Erythroblast (primary cell): ENCODE results near the gene SRSF2.
"Not testable (repeated sequence)": the region's sequence is repeated elsewhere in the genome, so short reads cannot be mapped to it uniquely, and the experiment has no call there.

Source experiments
- GATA1 ChIP-seq: IDR thresholded peaks from 2 replicates; pipeline ENCODE4 v1.6.1; 2011; ENCODE audit warnings: low read depth, mild to moderate bottlenecking, control low read depth, low read length, moderate library complexity
- POLR2A ChIP-seq: IDR thresholded peaks from 2 replicates; pipeline ENCODE4 v1.6.1; 2011; ENCODE audit warnings: mild to moderate bottlenecking, low read length

DNA sequence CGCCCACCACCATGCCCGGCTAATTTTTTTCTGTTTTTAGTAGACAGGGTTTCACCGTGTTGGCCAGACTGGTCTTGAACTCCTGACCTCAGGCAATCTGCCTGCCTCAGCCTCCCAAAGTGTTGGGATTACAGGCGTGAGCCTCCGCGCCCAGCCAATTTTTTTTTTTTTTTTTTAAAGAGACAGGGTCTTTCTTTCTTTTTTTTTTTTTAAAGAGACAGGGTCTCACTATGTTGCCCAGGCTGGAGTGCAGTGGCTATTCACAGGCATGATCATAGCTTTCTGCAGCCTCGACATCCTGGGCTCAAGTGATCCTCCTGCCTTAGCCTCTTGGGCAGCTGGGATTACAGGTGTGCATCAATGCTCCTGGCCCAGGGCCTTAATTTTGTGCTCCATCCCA, 24.8 kb downstream of the SRSF2 start:
- not testable (repeated sequence) for TF ChIP-seq POLR2A, GATA1
